ENCODE data around the gene CAMK1D. TPM values are rescaled to one million over a fixed set of nuclear protein-coding genes. Genes with fewer than 3 reads are reported as not detected.

Gene CAMK1D
- total and polyA plus RNA-seq, 9 donors, result 1.8 to 11.7 (median 5.5) TPM

DNA sequence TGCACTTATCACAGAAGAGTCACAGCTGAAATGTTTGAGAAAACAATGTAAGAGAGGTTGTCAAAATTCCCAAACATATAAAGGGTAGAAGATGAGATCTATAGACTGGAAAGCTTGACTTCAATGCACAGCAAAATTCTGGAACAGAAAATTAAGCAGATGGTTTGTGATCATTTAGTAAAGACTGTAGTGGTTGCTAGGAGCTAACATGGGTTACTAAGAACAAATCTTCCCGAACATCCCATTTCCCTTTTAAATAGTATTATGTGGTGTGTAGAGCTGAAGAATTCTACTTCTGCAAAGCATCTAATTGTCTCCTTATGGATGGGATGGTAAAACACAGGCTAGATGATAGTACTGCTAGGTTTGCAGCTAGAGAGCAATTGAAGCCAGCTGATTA, 312.3 kb downstream of the CAMK1D start:
- intact Hi-C loops (cut with DNase I), result no loop called here
- 75 to 90% (median 89%) methylated on average over 1 of the region's 1 CpG for WGBS, 3 donors
- Histone ChIP-seq H3K36me3 (no peaks in the 10 kb centered on the region), H3K9me3 (no peaks in the 10 kb centered on the region), H3K27me3 (no peaks in the 10 kb centered on the region), H3K4me3 (no peak overlapping the region), H3K4me1 (ENCODE audit: insufficient read depth) (no peaks in the 10 kb centered on the region), H3K27ac (no peak overlapping the region)
- TF ChIP-seq EP300 (IDR thresholded peaks at IDR 0.05) (no peak), POLR2A (IDR thresholded peaks at IDR 0.05) (no peak), CTCF (IDR thresholded peaks at IDR 0.05) (no peak)
- no peak for DNase-seq

GRCh38 chr10:12663863-12664262, 314.5 kb downstream of the CAMK1D start:
- 93 to 95% (median 93%) methylated on average over 1 of the region's 1 CpG for WGBS, 3 donors
- no peaks in the 10 kb centered on the region for H3K9me3 ChIP-seq
- intact Hi-C loops (cut with DNase I), result no loop called here
- H3K4me1 ChIP-seq (ENCODE audit: insufficient read depth), result no peaks in the 10 kb centered on the region
- no peak overlapping the region for H3K4me3 ChIP-seq
- TF ChIP-seq EP300 (IDR thresholded peaks at IDR 0.05) (no peak), POLR2A (IDR thresholded peaks at IDR 0.05) (no peak)
- H3K36me3 ChIP-seq, result no peaks in the 10 kb centered on the region
- DNase-seq, result no peak
- H3K27me3 ChIP-seq, result no peaks in the 10 kb centered on the region
- no peak overlapping the region for H3K27ac ChIP-seq

GRCh38 chr10:12665501-12665900, 316.2 kb downstream of the CAMK1D start:
- H3K27ac ChIP-seq, result no peak overlapping the region
- 78 to 84% (median 81%) methylated on average over 7 of the region's 7 CpGs for WGBS, 3 donors
- intact Hi-C loops (cut with DNase I), result no loop called here

DNA sequence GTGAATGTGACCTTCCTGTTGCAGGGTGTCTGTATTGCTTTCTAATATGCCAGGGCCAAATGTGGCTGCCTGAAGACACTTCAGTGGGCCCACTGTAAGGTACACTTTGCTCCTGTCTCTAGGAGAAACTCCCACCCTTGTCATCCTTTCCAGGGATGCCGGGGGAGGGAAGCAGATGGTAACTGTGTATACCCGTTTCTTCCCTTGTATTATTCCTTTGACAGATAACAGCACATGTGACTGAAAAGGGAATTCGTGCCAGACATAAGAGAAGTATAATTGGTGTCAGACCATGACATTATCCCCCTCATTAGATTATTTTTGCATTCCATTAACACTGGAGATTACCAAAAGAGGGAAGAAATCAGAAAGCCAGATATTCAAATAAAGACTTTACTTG, 317.7 kb downstream of the CAMK1D start:
- intact Hi-C loops (cut with DNase I), result no loop called here
- no peaks in the 10 kb centered on the region for H3K27me3 ChIP-seq
- H3K36me3 ChIP-seq, result no peaks in the 10 kb centered on the region
- TF ChIP-seq CTCF (IDR thresholded peaks at IDR 0.05), result no peak
- no peak for TF ChIP-seq POLR2A (IDR thresholded peaks at IDR 0.05)
- no peak for TF ChIP-seq EP300 (IDR thresholded peaks at IDR 0.05)
- 64 to 70% (median 67%) methylated on average over 3 of the region's 3 CpGs for WGBS, 3 donors
- no peaks in the 10 kb centered on the region for H3K4me1 ChIP-seq (ENCODE audit: insufficient read depth)
- H3K4me3 ChIP-seq, result no peak overlapping the region
- no peak for DNase-seq
- no peaks in the 10 kb centered on the region for H3K9me3 ChIP-seq
- no peak overlapping the region for H3K27ac ChIP-seq

More at GRCh38 chr10:12665501-12665900, 316.2 kb downstream of the CAMK1D start:
- H3K27me3 ChIP-seq, result no peaks in the 10 kb centered on the region
- TF ChIP-seq POLR2A (IDR thresholded peaks at IDR 0.05) (no peak), EP300 (IDR thresholded peaks at IDR 0.05) (no peak), CTCF (IDR thresholded peaks at IDR 0.05) (no peak)
- H3K9me3 ChIP-seq, result no peaks in the 10 kb centered on the region
- H3K4me1 ChIP-seq (ENCODE audit: insufficient read depth), result no peaks in the 10 kb centered on the region
- no peak overlapping the region for H3K4me3 ChIP-seq
- no peak for DNase-seq
- no peaks in the 10 kb centered on the region for H3K36me3 ChIP-seq

DNA sequence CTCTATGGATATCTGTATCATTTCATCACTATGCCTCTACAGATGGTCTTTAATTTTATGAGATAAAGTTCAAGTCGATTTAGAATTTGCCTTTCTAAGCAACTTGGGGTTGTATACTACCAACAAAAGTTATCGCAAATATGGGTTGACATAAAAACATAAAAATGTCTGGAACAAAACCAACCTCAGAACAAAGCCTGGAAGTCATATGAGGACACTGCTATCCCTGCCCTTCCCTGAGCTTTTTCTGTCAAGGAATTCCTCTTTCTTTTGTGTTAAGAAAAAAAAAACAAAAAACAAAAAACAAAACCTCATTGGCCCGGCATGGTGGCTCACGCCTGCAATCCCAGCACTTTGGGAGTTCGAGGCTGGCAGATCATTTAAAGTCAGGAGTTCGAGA, 319.3 kb downstream of the CAMK1D start:
- Histone ChIP-seq H3K4me1 (ENCODE audit: insufficient read depth) (no peaks in the 10 kb centered on the region), H3K36me3 (no peaks in the 10 kb centered on the region), H3K4me3 (no peak overlapping the region), H3K27ac (no peak overlapping the region), H3K9me3 (no peaks in the 10 kb centered on the region), H3K27me3 (no peaks in the 10 kb centered on the region)
- DNase-seq, result no peak
- intact Hi-C loops (cut with DNase I), result no loop called here
- WGBS, 3 donors, result 74 to 82% (median 79%) methylated on average over 6 of the region's 6 CpGs
- no peak for TF ChIP-seq EP300 (IDR thresholded peaks at IDR 0.05)
- TF ChIP-seq CTCF (IDR thresholded peaks at IDR 0.05), result no peak
- TF ChIP-seq POLR2A (IDR thresholded peaks at IDR 0.05), result no peak
